GM19023 (cell line): Measurements from ENCODE around the gene EMB.
A peak's percentile ranks its signal among the peaks of the same experiment; 100 is the strongest.
"Not testable (repeated sequence)": the region's sequence is repeated elsewhere in the genome, so short reads cannot be mapped to it uniquely, and the experiment has no call there.

Source experiments
- ATAC-seq: cut with Tn5 transposase; IDR thresholded peaks from one replicate; pipeline ENCODE4 v1.9.1; 2021; ENCODE audit warnings: mild to moderate bottlenecking, moderate library complexity; ENCODE audit not compliant: unreplicated experiment

The EMB gene, protein sequence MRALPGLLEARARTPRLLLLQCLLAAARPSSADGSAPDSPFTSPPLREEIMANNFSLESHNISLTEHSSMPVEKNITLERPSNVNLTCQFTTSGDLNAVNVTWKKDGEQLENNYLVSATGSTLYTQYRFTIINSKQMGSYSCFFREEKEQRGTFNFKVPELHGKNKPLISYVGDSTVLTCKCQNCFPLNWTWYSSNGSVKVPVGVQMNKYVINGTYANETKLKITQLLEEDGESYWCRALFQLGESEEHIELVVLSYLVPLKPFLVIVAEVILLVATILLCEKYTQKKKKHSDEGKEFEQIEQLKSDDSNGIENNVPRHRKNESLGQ

GRCh38 chr5:50440651-50441492 is at the start of gene EMB:
Gene EMB (minus strand): TSS chr5:50441288. CDS start chr5:50441151, 137 bp downstream.
- ATAC-seq, result peak; percentile 64

DNA sequence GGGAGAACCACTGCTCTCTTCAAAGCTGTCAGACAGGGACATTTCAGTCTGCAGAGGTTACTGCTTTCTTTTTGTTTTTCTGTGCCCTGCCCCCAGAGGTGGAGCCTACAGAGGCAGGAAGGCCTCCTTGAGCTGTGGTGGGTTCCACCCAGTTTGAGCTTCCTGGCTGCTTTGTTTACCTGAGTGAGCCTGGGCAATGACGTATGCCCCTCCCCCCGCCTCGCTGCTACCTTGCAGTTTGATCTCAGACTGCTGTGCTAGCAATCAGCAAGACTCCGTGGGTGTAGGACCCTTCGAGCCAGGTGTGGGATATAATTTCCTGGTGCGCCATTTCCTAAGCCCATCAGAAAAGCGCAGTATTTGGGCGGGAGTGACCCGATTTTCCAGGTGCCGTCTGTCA is 48.4 kb upstream of the EMB start:
- not testable (repeated sequence) for ATAC-seq

DNA sequence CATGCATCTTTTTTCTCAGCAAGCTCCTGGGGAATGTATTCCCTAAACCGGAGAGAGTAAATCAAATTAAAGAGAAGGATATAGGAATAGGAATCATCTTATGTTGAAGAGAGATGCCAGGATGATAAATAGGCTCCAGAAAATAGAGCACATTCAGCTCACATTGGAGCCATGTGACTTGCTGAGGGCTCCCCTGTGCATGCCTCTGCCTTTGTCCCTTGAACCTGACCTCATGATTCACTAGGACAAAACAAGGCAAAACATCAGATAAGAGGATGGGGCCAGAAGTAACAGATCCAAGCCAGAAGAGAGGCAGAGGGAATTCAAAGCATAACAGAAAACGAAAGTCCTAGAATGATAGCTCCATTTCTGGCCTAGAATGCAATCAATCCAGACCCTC is 37.7 kb upstream of the EMB start:
- not testable (repeated sequence) for ATAC-seq

GRCh38 chr5:50476549-50476948 is 35.5 kb upstream of the EMB start:
- peak; percentile 91 for ATAC-seq

DNA sequence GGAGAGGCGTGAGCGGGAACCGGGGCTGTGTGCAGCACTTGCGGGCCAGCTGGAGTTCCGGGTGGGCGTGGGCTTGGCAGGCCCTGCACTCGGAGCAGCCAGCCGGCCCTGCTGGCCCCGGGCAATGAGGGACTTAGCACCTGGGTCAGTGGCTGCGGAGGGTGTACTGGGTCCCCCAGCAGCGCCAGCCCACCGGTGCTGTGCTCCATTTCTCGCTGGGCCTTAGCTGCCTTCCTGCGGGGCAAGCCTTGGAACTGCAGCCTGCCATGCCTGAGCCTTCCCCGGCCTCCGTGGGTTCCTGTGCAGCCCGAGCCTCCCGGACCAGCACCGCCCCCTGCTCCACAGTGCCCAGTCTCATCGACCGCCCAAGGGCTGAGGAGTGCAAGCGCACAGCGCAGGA is 23.9 kb upstream of the EMB start:
- ATAC-seq, result not testable (repeated sequence)

DNA sequence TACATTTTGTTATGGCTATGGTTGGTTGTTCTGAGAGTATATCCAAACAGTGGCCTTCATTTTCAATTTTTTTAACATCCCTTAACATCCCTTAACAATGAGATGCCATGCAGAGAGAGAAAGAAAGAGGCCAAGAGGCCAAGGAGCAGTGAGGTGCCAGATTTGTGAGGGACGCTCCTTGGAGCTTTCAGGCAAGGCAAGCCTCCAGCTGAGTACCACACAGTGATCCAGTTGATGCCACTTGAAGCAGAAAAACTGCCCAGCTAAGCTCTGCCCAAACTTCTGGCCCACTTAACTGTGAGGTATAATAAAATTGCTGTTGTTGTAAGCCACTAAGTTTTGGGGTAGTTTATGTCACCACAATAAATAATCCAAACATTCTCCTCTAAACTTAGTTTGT is 22.6 kb upstream of the EMB start:
- ATAC-seq, result no peak

DNA sequence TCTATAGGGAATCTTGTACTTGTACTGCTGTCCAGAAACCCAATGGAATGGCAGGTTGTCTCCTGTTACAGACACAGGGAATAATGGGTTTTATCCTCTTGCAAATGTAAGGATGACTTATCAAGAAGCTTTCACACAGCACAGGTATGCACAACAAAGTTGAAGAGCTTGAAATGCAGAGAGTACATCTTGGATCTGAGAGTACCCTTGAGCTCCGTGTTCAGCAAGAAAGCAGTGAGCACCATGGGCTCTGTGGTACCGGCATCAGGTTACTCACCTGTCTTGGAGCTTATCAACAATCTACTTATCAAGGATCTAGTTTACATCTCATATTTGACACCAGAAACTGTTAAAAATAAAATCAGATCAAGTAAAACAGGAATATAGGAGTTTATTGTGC is 22.0 kb upstream of the EMB start:
- no peak for ATAC-seq

DNA sequence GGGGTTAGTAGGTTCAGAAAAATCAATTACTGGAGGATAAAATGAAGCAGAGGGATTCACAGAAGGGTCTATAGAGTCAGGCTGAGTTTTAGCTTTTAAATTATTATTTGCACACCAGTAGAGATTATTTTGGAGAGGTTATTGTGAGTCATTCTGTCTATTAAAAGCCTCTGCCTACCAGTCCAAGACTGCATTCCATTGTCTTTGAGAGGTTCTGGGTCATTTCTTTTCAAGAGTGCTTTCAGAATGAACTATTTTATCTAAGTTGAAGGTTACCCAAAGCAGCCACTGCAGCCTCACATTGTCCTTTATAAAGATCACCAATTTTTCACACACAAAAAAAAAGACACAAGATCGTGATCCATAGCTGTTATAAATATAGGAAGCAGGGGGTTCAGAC is 21.5 kb upstream of the EMB start:
- ATAC-seq, result not testable (repeated sequence)

GRCh38 chr5:50458372-50458771 is 17.3 kb upstream of the EMB start:
- not testable (repeated sequence) for ATAC-seq

- ATAC-seq, result not testable (repeated sequence)
Observed at GRCh38 chr5:50449241-50449640, 8.2 kb upstream of the EMB start.

GRCh38 chr5:50447941-50448340 is 6.9 kb upstream of the EMB start:
- ATAC-seq, result no peak

- ATAC-seq, result no peak
Observed at GRCh38 chr5:50447228-50447627, 6.1 kb upstream of the EMB start.

DNA sequence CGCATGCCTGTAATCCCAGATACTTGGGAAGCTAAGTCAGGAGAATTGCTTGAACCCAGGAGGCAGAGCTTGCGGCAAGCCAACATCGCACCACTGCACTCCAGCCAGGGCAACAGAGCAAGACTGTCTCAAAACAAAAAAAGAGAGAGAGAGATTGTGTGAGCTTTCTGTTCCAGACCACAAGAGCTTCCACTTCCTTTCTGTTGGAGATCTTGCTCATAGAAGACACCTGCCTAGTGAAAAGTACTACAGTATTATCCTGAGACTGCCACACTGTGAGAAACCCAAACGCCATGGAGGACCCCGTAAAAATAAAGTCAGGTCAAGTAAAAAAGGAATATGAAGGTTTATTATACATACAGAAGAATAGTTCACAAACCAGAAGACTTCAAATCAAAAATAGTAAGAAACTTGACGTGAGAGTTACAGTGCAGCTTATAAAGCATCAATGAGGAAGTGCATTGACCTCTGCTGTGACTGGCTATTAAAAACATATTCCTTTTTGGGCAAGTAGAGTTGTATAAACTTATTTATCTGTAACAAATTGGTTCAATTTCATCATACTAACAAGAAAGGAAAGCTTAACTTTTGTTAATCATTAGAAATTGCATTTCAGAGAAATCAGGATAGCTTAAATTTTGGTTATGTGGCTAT is 4.3 kb upstream of the EMB start:
- peak; percentile 67 for ATAC-seq

GRCh38 chr5:50442559-50443539 is 1.8 kb upstream of the EMB start:
- not testable (repeated sequence) for ATAC-seq

- no peak for ATAC-seq
Observed at GRCh38 chr5:50441493-50441955, 436 bp upstream of the EMB start.

GRCh38 chr5:50439221-50439620 is 1.9 kb downstream of the EMB start:
- ATAC-seq, result no peak

GRCh38 chr5:50438060-50438459 is 3.0 kb downstream of the EMB start:
- ATAC-seq, result not testable (repeated sequence)

DNA sequence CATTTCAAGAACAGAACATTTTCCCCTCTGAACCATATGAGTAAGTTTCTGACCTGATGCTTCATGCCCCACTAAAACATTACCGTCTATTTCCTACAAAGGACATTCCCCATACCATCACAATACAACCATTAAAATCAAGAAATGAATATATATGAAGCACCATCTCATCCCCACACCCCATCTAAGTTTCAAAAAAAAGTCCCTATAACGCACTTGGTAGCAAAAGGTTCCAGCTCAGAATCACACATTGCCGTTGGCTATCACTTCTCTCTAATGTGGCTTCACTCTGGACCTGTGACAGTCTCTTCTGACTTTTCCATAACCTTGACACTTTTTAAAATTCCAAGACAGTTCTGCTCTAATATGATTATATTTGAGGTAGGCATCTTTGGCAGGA is 5.9 kb downstream of the EMB start:
- ATAC-seq, result no peak

DNA sequence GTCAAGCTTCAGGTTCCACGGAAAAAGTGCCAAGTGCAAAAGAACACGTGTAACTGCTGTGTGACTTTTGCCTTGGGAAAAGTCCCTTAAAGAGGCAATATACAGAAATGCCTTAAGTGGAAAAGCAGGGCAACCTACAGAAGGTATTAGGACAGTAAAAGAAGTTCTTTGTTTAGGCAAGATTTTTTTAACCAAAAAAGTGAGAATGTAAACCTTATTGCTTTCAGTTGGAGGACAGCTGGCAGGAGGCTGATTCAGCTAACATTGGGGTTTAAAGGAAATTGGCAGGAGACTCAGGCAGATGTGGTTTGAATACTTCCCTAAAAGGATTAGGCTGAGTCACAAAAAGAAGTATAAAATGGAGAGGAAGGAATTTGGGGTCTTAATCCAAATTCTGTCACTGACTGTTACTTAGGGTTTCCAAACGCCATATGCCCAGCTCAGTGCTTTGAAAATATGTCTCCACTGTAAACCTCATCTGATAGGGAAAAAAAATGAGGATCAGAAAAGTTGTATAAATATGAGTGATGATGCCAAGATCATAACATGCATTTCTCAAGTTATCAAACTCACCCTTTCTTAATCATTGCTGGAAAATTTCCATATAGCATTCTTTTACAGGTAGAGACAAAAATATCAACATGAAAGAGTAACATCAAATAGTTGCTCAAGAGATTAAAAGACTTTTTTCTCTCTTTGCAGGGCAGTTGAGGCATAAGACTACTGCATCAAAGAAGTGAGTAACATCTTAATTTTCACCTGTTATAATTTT is 9.8 kb downstream of the EMB start:
- not testable (repeated sequence) for ATAC-seq
